ENCODE measurements around the gene TP53I13.

GRCh38 chr17:29618272-29619065 is 50.0 kb downstream of the TP53I13 start:
- TF ChIP-seq CTCF (IDR thresholded peaks at IDR 0.05) = no peak
- no peak for TF ChIP-seq POLR2A (IDR thresholded peaks at IDR 0.05)

All from Peyer's patch (tissue), 4 donors.